Adrenal gland (tissue), 5 donors: ENCODE data around the gene SLIT2.

Experiments used
- POLR2A ChIP-seq, 2 donors: fragments of 450-650 bp; IDR thresholded peaks; one replicate each; pipeline ENCODE4 v1.6.1; 2017; ENCODE audit warnings: antibody characterized with exemption in 2 of 2, mild to moderate bottlenecking in 2 of 2, moderate library complexity in 1 of 2
- TF ChIP-seq, protein P1 (sequence below), 6 experiments: fragments of 450-650 bp in 4 of 6; fragments of 200-600 bp in 2 of 6; sonication (generic) in 1 of 6; IDR thresholded peaks; 1 replicate in 5 of 6; 2 replicates in 1 of 6; pipeline versions ENCODE4 v1.5.1 to v1.8.0; 2016 to 2021; ENCODE audit warnings: antibody characterized with exemption in 6 of 6, mild to moderate bottlenecking in 2 of 6, moderate library complexity in 1 of 6
- donor health status: DM: no; HTN: no; CAD: no.

DNA sequence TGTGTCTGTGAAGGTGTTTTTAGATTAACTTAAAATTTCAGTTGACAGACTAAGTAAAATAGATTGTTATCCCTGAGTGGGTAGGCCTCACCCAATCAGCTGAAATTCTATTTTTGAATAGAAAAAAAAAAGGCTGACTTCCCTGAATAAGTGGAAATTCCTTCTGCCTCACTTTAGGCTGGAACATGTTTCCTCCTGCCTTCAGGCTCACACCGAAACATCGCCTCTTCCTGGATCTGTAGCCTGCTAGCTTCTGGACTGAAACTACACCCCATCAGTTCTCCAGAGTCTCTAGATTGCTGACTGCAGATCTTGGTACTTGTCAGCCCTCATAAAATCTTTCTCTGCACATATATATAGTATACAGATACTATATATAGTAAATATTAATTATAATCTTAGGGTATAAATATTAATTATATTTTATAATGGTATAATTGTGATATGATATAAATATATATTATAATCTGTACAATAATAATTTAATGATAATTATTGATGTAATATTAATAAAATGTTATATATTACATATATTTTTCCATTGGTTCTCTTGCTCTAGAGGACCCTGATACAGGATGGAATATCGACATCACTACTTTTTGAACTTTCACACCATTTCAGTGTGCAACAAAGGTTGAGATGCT, 13.7 kb upstream of the SLIT2 start:
- no peak for TF ChIP-seq POLR2A (IDR thresholded peaks at IDR 0.05)
- TF ChIP-seq, protein P1, sequence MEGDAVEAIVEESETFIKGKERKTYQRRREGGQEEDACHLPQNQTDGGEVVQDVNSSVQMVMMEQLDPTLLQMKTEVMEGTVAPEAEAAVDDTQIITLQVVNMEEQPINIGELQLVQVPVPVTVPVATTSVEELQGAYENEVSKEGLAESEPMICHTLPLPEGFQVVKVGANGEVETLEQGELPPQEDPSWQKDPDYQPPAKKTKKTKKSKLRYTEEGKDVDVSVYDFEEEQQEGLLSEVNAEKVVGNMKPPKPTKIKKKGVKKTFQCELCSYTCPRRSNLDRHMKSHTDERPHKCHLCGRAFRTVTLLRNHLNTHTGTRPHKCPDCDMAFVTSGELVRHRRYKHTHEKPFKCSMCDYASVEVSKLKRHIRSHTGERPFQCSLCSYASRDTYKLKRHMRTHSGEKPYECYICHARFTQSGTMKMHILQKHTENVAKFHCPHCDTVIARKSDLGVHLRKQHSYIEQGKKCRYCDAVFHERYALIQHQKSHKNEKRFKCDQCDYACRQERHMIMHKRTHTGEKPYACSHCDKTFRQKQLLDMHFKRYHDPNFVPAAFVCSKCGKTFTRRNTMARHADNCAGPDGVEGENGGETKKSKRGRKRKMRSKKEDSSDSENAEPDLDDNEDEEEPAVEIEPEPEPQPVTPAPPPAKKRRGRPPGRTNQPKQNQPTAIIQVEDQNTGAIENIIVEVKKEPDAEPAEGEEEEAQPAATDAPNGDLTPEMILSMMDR (IDR thresholded peaks at IDR 0.05), result no peak
